ENCODE measurements around the gene LHFPL4. TPM values are rescaled to one million over a fixed set of nuclear protein-coding genes. Genes with fewer than 3 reads are reported as not detected.
"Not testable (repeated sequence)": the region's sequence is repeated elsewhere in the genome, so short reads cannot be mapped to it uniquely, and the experiment has no call there.

LHFPL4 gene
- total RNA-seq, 1 donor from 2014 or later = 0.55 TPM

DNA sequence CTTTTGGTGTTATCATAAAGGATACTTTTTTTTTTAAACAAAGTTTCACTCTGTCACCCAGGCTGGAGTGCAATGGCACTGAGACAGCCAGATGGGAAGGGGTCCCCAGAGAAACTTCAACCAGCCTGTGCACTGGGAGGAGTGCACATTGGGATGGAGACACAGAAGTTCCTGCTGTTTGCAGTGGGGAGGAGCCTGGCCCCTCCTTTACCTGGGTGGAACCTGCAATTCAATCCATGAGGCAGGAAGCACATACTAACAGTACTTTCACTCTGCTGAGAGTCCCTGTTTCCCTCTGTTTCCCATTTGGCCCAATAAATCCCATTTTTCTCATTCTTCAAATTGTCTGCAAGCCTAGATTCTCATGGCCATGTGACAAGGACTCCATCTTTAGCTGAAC lies 42.3 kb upstream of the LHFPL4 start:
- no peak for DNase-seq (ENCODE audit: low spot score, unreplicated experiment)
- Mint-ChIP-seq H3K27me3 (peaks cover 3% of the 10 kb centered on the region), H3K27ac (no peak overlapping the region), H3K4me1 (ENCODE audit: low read depth) (no peaks in the 10 kb centered on the region), H3K36me3 (ENCODE audit: insufficient read depth) (no peaks in the 10 kb centered on the region), H3K4me3 (ENCODE audit: low read depth) (no peak overlapping the region), H3K9me3 (ENCODE audit: low read depth) (peaks cover 3% of the 10 kb centered on the region)
- TF ChIP-seq, protein P1, sequence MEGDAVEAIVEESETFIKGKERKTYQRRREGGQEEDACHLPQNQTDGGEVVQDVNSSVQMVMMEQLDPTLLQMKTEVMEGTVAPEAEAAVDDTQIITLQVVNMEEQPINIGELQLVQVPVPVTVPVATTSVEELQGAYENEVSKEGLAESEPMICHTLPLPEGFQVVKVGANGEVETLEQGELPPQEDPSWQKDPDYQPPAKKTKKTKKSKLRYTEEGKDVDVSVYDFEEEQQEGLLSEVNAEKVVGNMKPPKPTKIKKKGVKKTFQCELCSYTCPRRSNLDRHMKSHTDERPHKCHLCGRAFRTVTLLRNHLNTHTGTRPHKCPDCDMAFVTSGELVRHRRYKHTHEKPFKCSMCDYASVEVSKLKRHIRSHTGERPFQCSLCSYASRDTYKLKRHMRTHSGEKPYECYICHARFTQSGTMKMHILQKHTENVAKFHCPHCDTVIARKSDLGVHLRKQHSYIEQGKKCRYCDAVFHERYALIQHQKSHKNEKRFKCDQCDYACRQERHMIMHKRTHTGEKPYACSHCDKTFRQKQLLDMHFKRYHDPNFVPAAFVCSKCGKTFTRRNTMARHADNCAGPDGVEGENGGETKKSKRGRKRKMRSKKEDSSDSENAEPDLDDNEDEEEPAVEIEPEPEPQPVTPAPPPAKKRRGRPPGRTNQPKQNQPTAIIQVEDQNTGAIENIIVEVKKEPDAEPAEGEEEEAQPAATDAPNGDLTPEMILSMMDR (IDR thresholded peaks at IDR 0.05; ENCODE audit: unreplicated experiment) = no peak

DNA sequence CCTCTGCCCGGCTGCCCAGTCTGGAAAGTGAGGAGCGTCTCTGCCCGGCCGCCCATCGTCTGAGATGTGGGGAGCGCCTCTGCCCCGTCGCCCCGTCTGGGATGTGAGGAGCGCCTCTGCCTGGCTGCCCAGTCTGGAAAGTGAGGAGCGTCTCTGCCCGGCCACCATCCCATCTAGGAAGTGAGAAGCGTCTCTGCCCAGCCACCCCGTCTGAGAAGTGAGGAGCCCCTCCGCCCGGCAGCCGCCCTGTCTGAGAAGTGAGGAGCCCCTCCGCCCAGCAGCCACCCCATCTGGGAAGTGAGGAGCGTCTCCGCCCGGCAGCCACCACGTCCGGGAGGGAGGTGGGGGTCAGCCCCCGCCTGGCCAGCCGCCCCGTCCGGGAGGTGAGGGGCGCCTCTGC lies 38.2 kb upstream of the LHFPL4 start:
- H3K27ac Mint-ChIP-seq; H3K9me3 Mint-ChIP-seq (ENCODE audit: low read depth); H3K4me3 Mint-ChIP-seq (ENCODE audit: low read depth); H3K27me3 Mint-ChIP-seq; H3K36me3 Mint-ChIP-seq (ENCODE audit: insufficient read depth); H3K4me1 Mint-ChIP-seq (ENCODE audit: low read depth); DNase-seq (ENCODE audit: low spot score, unreplicated experiment): not testable (repeated sequence)

DNA sequence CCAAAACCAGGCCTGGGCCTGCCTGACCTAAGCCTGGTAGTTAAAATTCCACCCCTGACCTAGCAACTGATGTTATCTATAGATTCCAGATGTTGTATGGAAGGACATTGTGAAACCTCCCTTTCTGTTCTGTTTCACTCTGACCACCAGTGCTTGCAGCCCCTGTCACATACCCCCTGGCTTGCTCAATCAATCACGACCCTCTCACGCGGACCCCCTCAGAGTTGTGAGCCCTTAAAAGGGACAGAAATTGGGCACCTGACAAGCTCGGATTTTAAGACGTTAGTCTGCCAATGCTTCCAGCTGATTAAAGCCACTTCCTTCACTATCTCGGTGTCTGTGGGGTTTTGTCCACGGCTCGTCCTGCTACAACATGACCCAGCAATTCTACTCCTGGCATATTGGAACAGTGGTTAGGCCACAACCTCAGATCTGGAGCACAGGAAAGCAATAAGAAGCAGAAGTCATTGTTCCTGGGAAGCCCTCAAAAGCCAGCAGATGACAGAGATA lies 36.7 kb upstream of the LHFPL4 start:
- DNase-seq (ENCODE audit: low spot score, unreplicated experiment) = no peak
- Mint-ChIP-seq H3K36me3 (ENCODE audit: insufficient read depth) (no peaks in the 10 kb centered on the region), H3K4me1 (ENCODE audit: low read depth) (no peaks in the 10 kb centered on the region), H3K27ac (no peak overlapping the region), H3K27me3 (no peaks in the 10 kb centered on the region), H3K4me3 (ENCODE audit: low read depth) (no peak overlapping the region), H3K9me3 (ENCODE audit: low read depth) (no peaks in the 10 kb centered on the region)
- TF ChIP-seq, protein P1 (IDR thresholded peaks at IDR 0.05; ENCODE audit: unreplicated experiment) = no peak

DNA sequence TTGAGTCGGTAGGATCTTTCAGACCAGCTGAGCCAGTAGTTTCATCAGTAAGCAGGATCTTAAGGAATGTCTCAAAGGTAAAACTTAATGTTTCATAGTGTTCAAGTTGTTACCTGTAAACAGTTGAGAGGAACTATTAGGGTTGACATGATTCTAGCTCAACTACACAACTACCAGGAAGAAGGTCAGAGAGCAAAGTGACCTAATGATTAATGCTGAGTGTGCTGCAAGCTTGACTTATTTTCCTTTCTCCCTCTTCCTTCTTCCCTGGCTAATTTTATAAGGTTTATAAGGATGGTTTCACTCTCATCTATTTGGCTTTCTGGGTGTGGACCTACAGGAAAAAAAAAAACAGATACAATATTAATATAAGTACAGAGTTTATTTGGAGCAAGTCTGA lies 30.2 kb upstream of the LHFPL4 start:
- H3K4me1 Mint-ChIP-seq (ENCODE audit: low read depth) = no peaks in the 10 kb centered on the region
- no peak overlapping the region for H3K27ac Mint-ChIP-seq
- TF ChIP-seq, protein P1 (IDR thresholded peaks at IDR 0.05; ENCODE audit: unreplicated experiment) = no peak
- no peaks in the 10 kb centered on the region for H3K27me3 Mint-ChIP-seq
- no peak for DNase-seq (ENCODE audit: low spot score, unreplicated experiment)
- H3K4me3 Mint-ChIP-seq (ENCODE audit: low read depth) = no peak overlapping the region
- peaks cover 8% of the 10 kb centered on the region for H3K9me3 Mint-ChIP-seq (ENCODE audit: low read depth)
- H3K36me3 Mint-ChIP-seq (ENCODE audit: insufficient read depth) = no peaks in the 10 kb centered on the region

DNA sequence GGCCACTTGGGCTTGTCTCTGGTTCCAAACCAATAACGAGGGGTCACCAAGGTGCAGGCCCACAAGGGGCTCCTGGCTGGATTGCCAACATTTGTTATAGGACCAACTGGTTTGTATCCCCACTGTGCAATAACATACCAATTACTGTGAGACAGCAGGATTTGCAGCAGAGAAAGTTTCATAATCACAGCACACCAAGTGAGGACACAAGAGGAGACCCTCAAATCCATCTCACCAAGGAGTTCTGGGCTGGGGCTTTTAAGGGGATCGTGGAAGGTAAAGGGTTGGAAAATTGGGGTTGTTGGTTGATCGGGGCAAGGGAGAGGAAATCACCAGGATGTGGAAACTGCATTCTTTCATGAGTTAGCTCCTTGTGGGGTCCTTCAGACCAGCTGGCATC lies 29.7 kb upstream of the LHFPL4 start:
- no peak for DNase-seq (ENCODE audit: low spot score, unreplicated experiment)
- H3K4me3 Mint-ChIP-seq (ENCODE audit: low read depth) = no peak overlapping the region
- H3K4me1 Mint-ChIP-seq (ENCODE audit: low read depth) = no peaks in the 10 kb centered on the region
- no peak overlapping the region for H3K27ac Mint-ChIP-seq
- H3K9me3 Mint-ChIP-seq (ENCODE audit: low read depth) = peaks cover 8% of the 10 kb centered on the region
- H3K36me3 Mint-ChIP-seq (ENCODE audit: insufficient read depth) = no peaks in the 10 kb centered on the region
- TF ChIP-seq, protein P1 (IDR thresholded peaks at IDR 0.05; ENCODE audit: unreplicated experiment) = no peak
- H3K27me3 Mint-ChIP-seq = no peaks in the 10 kb centered on the region

DNA sequence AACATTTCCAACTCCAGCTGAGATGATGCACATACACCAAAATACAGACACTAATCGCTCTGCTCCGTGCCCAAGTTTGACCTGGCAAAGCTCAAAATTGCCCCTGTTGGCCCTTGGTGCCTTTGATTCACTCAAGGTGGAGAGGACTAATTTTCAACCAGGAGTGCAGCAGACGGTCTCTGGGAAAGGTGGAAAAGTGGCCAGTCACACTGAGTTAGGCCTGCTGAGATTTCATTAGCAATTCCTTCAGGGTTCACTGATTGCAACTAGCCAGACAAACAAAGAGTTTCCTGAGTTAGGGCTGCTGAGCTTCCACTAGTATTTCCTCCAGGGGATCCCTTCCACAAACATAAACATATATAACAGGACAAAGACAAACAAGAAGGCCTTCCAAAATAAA lies 28.7 kb upstream of the LHFPL4 start:
- H3K9me3 Mint-ChIP-seq (ENCODE audit: low read depth) = peaks cover 8% of the 10 kb centered on the region
- H3K4me1 Mint-ChIP-seq (ENCODE audit: low read depth) = no peaks in the 10 kb centered on the region
- H3K36me3 Mint-ChIP-seq (ENCODE audit: insufficient read depth) = no peaks in the 10 kb centered on the region
- no peak overlapping the region for H3K4me3 Mint-ChIP-seq (ENCODE audit: low read depth)
- no peak for DNase-seq (ENCODE audit: low spot score, unreplicated experiment)
- no peaks in the 10 kb centered on the region for H3K27me3 Mint-ChIP-seq
- TF ChIP-seq, protein P1 (IDR thresholded peaks at IDR 0.05; ENCODE audit: unreplicated experiment) = no peak
- no peak overlapping the region for H3K27ac Mint-ChIP-seq
